GM19238 (cell line): Measurements from ENCODE around the gene TRPM1.

Experiments
- DNase-seq: peaks from one replicate; pipeline ENCODE4 v3.0.0; 2011; ENCODE audit warnings: low spot score; ENCODE audit not compliant: insufficient read length

Gene TRPM1

GRCh38 chr15:30978328-30978727 lies 123.2 kb downstream of the TRPM1 start:
- no peak for DNase-seq

DNA sequence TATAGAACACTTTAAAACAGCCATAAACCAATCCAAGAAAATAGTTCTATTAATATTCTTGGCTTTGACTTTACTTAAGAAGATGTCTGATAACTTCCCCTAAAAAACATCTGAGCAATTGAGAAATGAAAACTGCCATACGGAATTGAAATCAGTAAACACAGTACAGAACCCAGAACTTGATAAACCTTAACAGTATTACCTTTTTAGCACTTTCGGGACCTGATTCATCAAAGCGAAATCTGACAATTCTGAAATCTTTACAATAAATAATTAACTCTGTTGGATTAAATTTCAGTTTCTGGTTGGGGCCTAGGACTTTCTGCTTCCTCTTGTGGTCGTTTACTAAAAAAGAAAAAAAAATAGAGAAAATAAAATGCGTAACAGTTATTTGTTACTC lies 127.4 kb downstream of the TRPM1 start:
- DNase-seq = no peak

GRCh38 chr15:30973379-30973778 lies 128.1 kb downstream of the TRPM1 start:
- no peak for DNase-seq

DNA sequence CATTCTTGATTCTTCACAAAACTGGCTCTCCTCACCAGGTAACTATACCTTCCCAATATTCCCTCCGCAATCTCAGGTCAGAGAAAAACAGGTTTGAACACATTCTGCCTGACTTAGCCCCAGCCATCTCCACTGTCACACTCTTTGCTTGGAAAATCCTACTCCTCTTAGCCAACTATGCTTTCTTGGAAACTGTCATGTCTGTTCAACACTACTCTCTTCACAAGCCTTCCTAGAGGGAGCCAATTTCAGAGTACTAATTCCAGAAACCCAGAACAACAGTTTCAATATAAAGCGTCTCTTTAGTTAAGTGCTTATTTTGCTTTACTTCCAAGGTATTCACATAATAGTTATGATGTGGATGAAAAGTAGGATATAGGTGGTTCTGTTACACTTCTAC lies 131.8 kb downstream of the TRPM1 start:
- DNase-seq = no peak

DNA sequence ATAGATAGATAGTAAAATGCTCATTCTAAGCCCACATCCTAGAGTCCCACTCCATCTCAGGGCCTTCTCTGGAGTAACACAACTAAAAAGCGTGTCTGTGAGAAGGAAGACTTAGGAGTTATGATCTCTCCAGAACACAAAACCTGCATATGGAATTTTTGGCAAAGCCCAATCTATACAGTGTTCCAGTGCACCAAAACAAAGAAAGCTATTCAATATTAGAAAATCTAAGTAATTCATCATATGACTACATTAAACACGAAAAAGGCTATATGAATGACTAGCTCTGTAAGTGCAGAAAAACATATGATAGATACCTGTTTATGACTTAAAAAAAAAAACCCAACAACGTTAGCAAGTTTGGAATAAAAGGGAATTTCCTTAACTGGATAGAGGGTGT lies 137.8 kb downstream of the TRPM1 start:
- no peak for DNase-seq

DNA sequence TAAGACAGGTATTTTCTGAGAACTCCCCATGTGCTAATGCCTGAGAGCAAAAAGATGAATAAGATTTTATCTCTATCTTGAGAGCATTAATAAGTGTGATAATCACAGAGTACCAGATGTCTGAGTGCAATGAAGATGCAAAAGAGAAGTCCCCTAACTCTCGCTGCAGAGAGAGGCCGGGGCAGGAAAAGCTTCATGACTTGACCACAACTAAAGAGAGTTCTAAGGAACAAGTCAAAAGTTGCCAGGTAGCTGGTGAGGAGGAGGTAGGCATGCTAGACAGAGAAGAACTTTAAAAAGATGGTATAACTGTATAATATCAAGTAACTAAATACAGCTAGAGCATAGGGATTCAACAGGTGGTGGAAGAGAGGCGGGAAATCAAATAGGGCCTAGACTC lies 138.9 kb downstream of the TRPM1 start:
- DNase-seq = no peak

- no peak for DNase-seq
Measured at GRCh38 chr15:30962079-30962478, 139.4 kb downstream of the TRPM1 start.

DNA sequence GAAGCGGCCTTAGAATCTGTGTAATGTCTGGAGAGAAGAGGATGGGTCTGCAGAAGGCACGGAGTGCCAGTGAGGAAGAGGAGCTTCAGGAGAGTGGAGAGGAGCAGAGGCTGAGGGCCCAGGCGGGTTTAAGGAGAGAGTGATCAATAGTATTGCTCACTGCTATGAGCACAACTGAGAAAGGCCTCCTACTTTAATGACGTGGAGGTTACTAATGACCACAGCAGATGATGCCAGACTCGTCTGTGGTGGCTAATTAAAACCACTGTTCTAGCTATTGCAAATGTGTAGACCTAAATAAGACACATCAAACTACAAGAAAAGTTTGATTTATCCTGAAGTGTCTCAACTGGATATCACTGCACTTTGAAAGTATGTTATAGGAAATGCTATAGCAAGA lies 143.3 kb downstream of the TRPM1 start:
- no peak for DNase-seq

GRCh38 chr15:30956216-30957124 lies 145.1 kb downstream of the TRPM1 start:
- no peak for DNase-seq

GRCh38 chr15:30954674-30955073 lies 146.9 kb downstream of the TRPM1 start:
- DNase-seq = no peak

DNA sequence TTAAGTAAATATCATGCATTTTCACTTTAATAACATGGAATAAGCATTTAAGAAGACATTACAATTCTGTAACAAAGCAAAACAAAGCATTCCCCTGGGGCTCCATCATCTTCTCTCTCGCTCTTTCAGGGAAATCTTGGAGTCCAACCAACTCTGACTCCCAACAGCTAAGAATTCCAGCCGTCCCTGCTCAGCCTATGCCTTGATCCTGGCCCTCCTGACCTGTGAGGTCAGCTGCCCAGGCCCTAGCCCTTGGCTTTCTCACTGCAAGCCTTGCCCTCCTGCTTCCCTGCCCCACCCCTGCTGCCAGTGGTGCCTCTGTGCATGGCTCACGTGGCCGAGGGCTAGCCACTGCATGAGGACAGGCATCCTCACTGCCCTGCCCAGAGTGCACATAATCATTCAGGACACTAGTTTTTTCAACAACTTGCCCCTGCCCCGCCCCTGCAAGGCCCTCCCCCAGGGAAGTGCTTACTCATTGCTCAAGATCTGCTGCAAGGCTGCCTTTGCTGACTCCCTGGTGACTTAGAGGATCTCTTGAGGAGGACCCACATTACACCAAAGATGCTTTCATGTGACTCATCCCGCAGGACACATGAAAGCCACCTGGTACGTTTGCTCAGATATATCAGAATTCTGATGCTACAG lies 147.7 kb downstream of the TRPM1 start:
- DNase-seq = no peak

- no peak for DNase-seq
Measured at GRCh38 chr15:30953183-30953582, 148.3 kb downstream of the TRPM1 start.
